ENCODE measurements around the gene ALG14.

ALG14 gene

GRCh38 chr1:95040032-95040525 lies 32.7 kb downstream of the ALG14 start:
- no peak overlapping the region for H3K27ac ChIP-seq
- TF ChIP-seq ZFX (IDR thresholded peaks at IDR 0.05) (no peak), CTCF (conservative IDR thresholded peaks at IDR 0.05) (no peak)

GRCh38 chr1:95039360-95040031 lies 33.3 kb downstream of the ALG14 start:
- TF ChIP-seq CTCF (conservative IDR thresholded peaks at IDR 0.05) (no peak), ZFX (IDR thresholded peaks at IDR 0.05) (no peak)

GRCh38 chr1:95035536-95035935 lies 37.2 kb downstream of the ALG14 start:
- no peak overlapping the region for H3K27ac ChIP-seq
- no peak for TF ChIP-seq CTCF (conservative IDR thresholded peaks at IDR 0.05)
- TF ChIP-seq ZFX (IDR thresholded peaks at IDR 0.05) = no peak

More at GRCh38 chr1:95039360-95040031, 33.3 kb downstream of the ALG14 start:
- no peak overlapping the region for H3K27ac ChIP-seq

- no peak overlapping the region for H3K27ac ChIP-seq
- no peak for TF ChIP-seq CTCF (conservative IDR thresholded peaks at IDR 0.05)
- no peak for TF ChIP-seq ZFX (IDR thresholded peaks at IDR 0.05)
Observed at GRCh38 chr1:95034506-95034905, 38.2 kb downstream of the ALG14 start.

GRCh38 chr1:95033843-95034242 lies 38.9 kb downstream of the ALG14 start:
- no peak overlapping the region for H3K27ac ChIP-seq
- TF ChIP-seq ZFX (IDR thresholded peaks at IDR 0.05) (no peak), CTCF (conservative IDR thresholded peaks at IDR 0.05) (no peak)

- no peak overlapping the region for H3K27ac ChIP-seq
- TF ChIP-seq CTCF (conservative IDR thresholded peaks at IDR 0.05) = no peak
- no peak for TF ChIP-seq ZFX (IDR thresholded peaks at IDR 0.05)
Observed at GRCh38 chr1:95029532-95029931, 43.2 kb downstream of the ALG14 start.

- TF ChIP-seq ZFX (IDR thresholded peaks at IDR 0.05) (no peak), CTCF (conservative IDR thresholded peaks at IDR 0.05) (no peak)
- H3K27ac ChIP-seq = no peak overlapping the region
Observed at GRCh38 chr1:95028954-95029353, 43.8 kb downstream of the ALG14 start.
